ENCODE results near the gene GDPD2. TPM values are rescaled to one million over a fixed set of nuclear protein-coding genes. Genes with fewer than 3 reads are reported as not detected.
A peak's percentile ranks its signal among the peaks of the same experiment; 100 is the strongest.

Gene GDPD2
- total and polyA plus RNA-seq, 2 experiments from 2014 or later: not detected

GRCh38 chrX:70446380-70447350 is 23.6 kb downstream of the GDPD2 start:
- Histone ChIP-seq H3K4me3 (no peak overlapping the region), H3K4me1 (ENCODE audit: low read depth) (no peaks in the 10 kb centered on the region), H3K27ac (no peak overlapping the region), H3K9me3 (ENCODE audit: low read depth) (no peaks in the 10 kb centered on the region), H3K36me3 (no peaks in the 10 kb centered on the region), H3K27me3 (peaks cover 56% of the 10 kb centered on the region)
- DNase-seq (ENCODE audit: low read depth in 1 of 2, low spot score in 1 of 2): no peak
- no peak for TF ChIP-seq CTCF (IDR thresholded peaks at IDR 0.05; ENCODE audit: low read depth, low read length)

- H3K36me3 ChIP-seq: no peaks in the 10 kb centered on the region
- no peak overlapping the region for H3K4me3 ChIP-seq
- DNase-seq (ENCODE audit: low read depth in 1 of 2, low spot score in 1 of 2): no peak
- no peaks in the 10 kb centered on the region for H3K9me3 ChIP-seq (ENCODE audit: low read depth)
- H3K4me1 ChIP-seq (ENCODE audit: low read depth): no peaks in the 10 kb centered on the region
- TF ChIP-seq CTCF (IDR thresholded peaks at IDR 0.05; ENCODE audit: low read depth, low read length): no peak
- peaks cover 29% of the 10 kb centered on the region for H3K27me3 ChIP-seq
- no peak overlapping the region for H3K27ac ChIP-seq
Observed at GRCh38 chrX:70449457-70449966, 26.4 kb downstream of the GDPD2 start.

DNA sequence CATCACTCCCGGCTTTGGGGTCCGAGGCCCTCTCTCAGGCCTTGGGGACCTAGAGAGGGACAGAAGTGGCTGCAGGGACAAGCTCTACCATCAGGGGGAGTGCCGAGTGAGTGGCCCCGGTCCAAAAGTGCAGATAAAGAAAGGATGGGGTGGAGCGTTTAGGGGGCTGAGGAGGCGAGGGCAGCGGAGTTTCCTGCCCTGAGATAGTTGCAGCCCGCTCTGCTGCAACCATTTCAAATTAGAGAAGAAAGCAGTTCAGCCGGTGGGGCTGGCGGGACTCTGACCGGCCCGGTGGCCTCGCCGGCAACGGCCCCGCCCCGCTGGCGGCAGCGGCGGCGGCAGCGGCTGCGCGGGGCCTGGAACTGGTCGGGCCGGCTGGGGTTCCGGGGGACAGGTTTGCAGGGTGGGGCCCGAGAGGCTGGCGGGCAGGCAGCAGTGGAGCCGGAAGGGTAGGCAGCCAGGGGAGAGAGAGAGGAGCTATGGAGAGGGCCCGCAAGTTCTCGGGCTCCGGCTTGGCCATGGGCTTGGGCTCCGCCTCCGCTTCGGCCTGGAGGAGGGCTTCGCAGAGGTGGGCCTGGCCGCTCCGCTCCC is 29.1 kb downstream of the GDPD2 start:
- Histone ChIP-seq H3K36me3 (no peaks in the 10 kb centered on the region), H3K4me1 (ENCODE audit: low read depth) (no peaks in the 10 kb centered on the region), H3K27ac (no peak overlapping the region), H3K9me3 (ENCODE audit: low read depth) (no peaks in the 10 kb centered on the region), H3K4me3 (peak overlapping the region; percentile 37), H3K27me3 (peaks cover 2% of the 10 kb centered on the region)
- TF ChIP-seq CTCF (IDR thresholded peaks at IDR 0.05; ENCODE audit: low read depth, low read length): peak; percentile 72
- peak; percentile 46 to 58 for DNase-seq (ENCODE audit: low read depth in 1 of 2, low spot score in 1 of 2)

DNA sequence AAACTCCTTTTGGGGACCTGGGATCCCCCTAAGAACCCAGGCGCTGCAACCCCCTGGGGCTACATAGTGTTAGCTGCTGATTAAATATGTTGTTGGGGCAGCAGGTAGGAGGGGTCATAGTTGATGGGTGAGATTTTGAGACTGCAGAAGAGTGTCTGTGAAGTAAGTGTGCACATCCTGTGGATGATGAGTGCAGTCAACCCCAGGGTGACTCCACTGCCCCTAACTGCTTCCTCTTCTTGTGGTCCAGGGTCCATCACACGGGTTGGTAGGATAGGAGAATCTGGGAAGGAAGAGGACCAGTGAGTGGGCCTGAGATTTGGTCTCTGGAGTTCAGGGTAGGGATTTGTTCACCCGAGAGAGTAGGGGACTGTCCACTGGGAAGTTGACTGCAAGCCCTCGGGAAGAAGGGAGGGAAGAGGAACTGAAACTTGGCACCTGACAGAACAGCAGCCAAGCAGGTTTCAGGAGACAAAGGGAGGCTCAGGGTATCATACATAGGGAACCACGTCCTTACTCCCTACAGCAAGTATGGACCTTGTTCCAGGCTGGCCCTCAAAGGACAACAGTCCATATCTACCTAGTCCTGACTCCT is 30.0 kb downstream of the GDPD2 start:
- peak overlapping the region; percentile 37 for H3K4me3 ChIP-seq
- no peak for DNase-seq (ENCODE audit: low read depth in 1 of 2, low spot score in 1 of 2)
- no peaks in the 10 kb centered on the region for H3K36me3 ChIP-seq
- H3K9me3 ChIP-seq (ENCODE audit: low read depth): no peaks in the 10 kb centered on the region
- H3K27me3 ChIP-seq: no peaks in the 10 kb centered on the region
- no peak for TF ChIP-seq CTCF (IDR thresholded peaks at IDR 0.05; ENCODE audit: low read depth, low read length)
- no peaks in the 10 kb centered on the region for H3K4me1 ChIP-seq (ENCODE audit: low read depth)
- H3K27ac ChIP-seq: no peak overlapping the region

- TF ChIP-seq CTCF (IDR thresholded peaks at IDR 0.05; ENCODE audit: low read depth, low read length): peak; percentile 91
- H3K4me3 ChIP-seq: peak overlapping the region; percentile 77
- DNase-seq (ENCODE audit: low read depth in 1 of 2, low spot score in 1 of 2): peak; percentile 75 to 93
- peak overlapping the region; percentile 89 for H3K27ac ChIP-seq
- no peaks in the 10 kb centered on the region for H3K36me3 ChIP-seq
- no peaks in the 10 kb centered on the region for H3K4me1 ChIP-seq (ENCODE audit: low read depth)
- H3K9me3 ChIP-seq (ENCODE audit: low read depth): no peaks in the 10 kb centered on the region
- H3K27me3 ChIP-seq: no peaks in the 10 kb centered on the region
Observed at GRCh38 chrX:70454441-70455365, 31.6 kb downstream of the GDPD2 start.
